Measurements from ENCODE around the gene ZNF664. TPM values are rescaled to one million over a fixed set of nuclear protein-coding genes. Genes with fewer than 3 reads are reported as not detected.

Gene ZNF664
- total and polyA plus RNA-seq, 3 donors from 2014 or later: 55.9 to 69.6 (median 63.4) TPM

GRCh38 chr12:124044021-124044420, 71.0 kb downstream of the ZNF664 start:
- intact Hi-C loops (cut with DNase I; ENCODE audit: low total_unique reads): loop anchor here (5.0 kb wide), 1 partner anchor 728 kb away; no protein-coding TSS in a partner anchor
- WGBS, 2 donors: 80 to 96% methylated on average over 8 of the region's 8 CpGs
- Histone ChIP-seq H3K4me1 (no peaks in the 10 kb centered on the region), H3K27me3 (no peaks in the 10 kb centered on the region), H3K9me3 (no peaks in the 10 kb centered on the region), H3K36me3 (ENCODE audit: low read depth, missing control alignments) (no peaks in the 10 kb centered on the region), H3K27ac (no peak overlapping the region), H3K4me3 (no peak overlapping the region)
- no peak for TF ChIP-seq POLR2A (IDR thresholded peaks at IDR 0.05)
- no peak for TF ChIP-seq CTCF (IDR thresholded peaks at IDR 0.05)
- no peak for DNase-seq

GRCh38 chr12:124044809-124045321, 71.8 kb downstream of the ZNF664 start:
- H3K27me3 ChIP-seq: no peaks in the 10 kb centered on the region
- no peak for TF ChIP-seq CTCF (IDR thresholded peaks at IDR 0.05)
- no peak for TF ChIP-seq POLR2A (IDR thresholded peaks at IDR 0.05)
- no peaks in the 10 kb centered on the region for H3K36me3 ChIP-seq (ENCODE audit: low read depth, missing control alignments)
- WGBS, 2 donors: 68 to 70% methylated on average over 11 to 15 of the region's 15 CpGs
- no peak overlapping the region for H3K27ac ChIP-seq
- DNase-seq: no peak
- no peak overlapping the region for H3K4me3 ChIP-seq
- H3K4me1 ChIP-seq: no peaks in the 10 kb centered on the region
- intact Hi-C loops (cut with DNase I; ENCODE audit: low total_unique reads): loop anchor here (5.0 kb wide), 1 partner anchor 727 kb away; no protein-coding TSS in a partner anchor
- H3K9me3 ChIP-seq: no peaks in the 10 kb centered on the region

GRCh38 chr12:124045671-124046455, 72.8 kb downstream of the ZNF664 start:
- no peak for DNase-seq
- intact Hi-C loops (cut with DNase I; ENCODE audit: low total_unique reads): no loop called here
- H3K27ac ChIP-seq: no peak overlapping the region

DNA sequence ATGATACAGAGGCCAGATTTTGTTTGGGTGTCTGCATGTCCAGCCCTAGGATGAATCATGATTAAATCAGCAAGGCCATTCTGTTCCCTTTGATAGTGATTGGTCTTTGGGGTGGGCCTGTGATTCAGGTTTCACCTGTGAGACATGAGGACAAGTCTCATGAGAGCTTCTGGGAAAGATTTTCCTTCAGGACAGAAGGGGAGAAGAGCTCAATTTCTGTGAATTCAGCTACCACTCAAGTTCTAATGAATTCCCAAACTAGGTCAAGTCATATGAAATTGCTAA, 73.4 kb downstream of the ZNF664 start:
- TF ChIP-seq CTCF (IDR thresholded peaks at IDR 0.05) (no peak), POLR2A (IDR thresholded peaks at IDR 0.05) (no peak)
- no peaks in the 10 kb centered on the region for H3K27me3 ChIP-seq
- intact Hi-C loops (cut with DNase I; ENCODE audit: low total_unique reads): no loop called here
- no peaks in the 10 kb centered on the region for H3K4me1 ChIP-seq
- H3K4me3 ChIP-seq: no peak overlapping the region
- H3K27ac ChIP-seq: no peak overlapping the region
- no peak for DNase-seq
- H3K9me3 ChIP-seq: no peaks in the 10 kb centered on the region
- H3K36me3 ChIP-seq (ENCODE audit: low read depth, missing control alignments): no peaks in the 10 kb centered on the region

More at GRCh38 chr12:124045671-124046455, 72.8 kb downstream of the ZNF664 start:
- Histone ChIP-seq H3K9me3 (no peaks in the 10 kb centered on the region), H3K27me3 (no peaks in the 10 kb centered on the region), H3K4me1 (no peaks in the 10 kb centered on the region), H3K36me3 (ENCODE audit: low read depth, missing control alignments) (no peaks in the 10 kb centered on the region), H3K4me3 (no peak overlapping the region)
- TF ChIP-seq POLR2A (IDR thresholded peaks at IDR 0.05) (no peak), CTCF (IDR thresholded peaks at IDR 0.05) (no peak)
- 94 to 97% methylated on average over 5 of the region's 5 CpGs for WGBS, 2 donors
